Activated naive CD8-positive, alpha-beta T cell (primary cell): Measurements from ENCODE around the gene SLC38A7.
"Not testable (repeated sequence)": the region's sequence is repeated elsewhere in the genome, so short reads cannot be mapped to it uniquely, and the experiment has no call there.

Experiments
- H3K27ac Mint-ChIP-seq: one replicate; pipeline ENCODE4 v1.8.0; 2021; ENCODE audit warnings: mixed read lengths
- H3K27me3 Mint-ChIP-seq: one replicate; pipeline ENCODE4 v1.8.0; 2021; ENCODE audit warnings: mixed read lengths
- H3K36me3 Mint-ChIP-seq: one replicate; pipeline ENCODE4 v1.8.0; 2021; ENCODE audit warnings: mixed read lengths
- H3K4me1 Mint-ChIP-seq: one replicate; pipeline ENCODE4 v1.8.0; 2021; ENCODE audit warnings: low read depth, mixed read lengths
- H3K4me3 Mint-ChIP-seq: one replicate; pipeline ENCODE4 v1.8.0; 2021; ENCODE audit warnings: mild to moderate bottlenecking, mixed read lengths
- H3K9me3 Mint-ChIP-seq: one replicate; pipeline ENCODE4 v1.8.0; 2021; ENCODE audit warnings: low read depth, mixed read lengths

SLC38A7 gene

DNA sequence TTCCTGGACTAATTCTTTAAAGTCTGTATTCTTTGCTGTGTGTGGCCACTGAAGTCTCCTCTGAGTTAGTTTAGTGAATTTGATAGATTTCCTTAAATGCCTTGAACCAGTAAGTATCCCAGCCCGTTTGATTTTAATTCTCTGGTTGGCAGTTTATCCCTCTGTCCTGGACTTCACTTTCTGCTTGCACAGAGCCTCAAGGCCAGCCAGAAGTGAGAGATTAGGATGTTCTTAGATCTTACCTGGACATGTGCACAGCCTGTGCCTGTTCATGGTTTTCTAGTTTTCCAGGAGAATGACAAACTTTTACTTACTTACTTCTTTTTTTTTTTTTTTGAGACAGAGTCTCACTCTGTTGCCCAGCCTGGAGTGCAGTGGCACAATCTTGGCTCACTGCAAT lies 10.8 kb upstream of the SLC38A7 start:
- no peak overlapping the region for H3K4me3 Mint-ChIP-seq
- peaks cover 4% of the 10 kb centered on the region for H3K4me1 Mint-ChIP-seq
- H3K27ac Mint-ChIP-seq = no peak overlapping the region
- H3K27me3 Mint-ChIP-seq = no peaks in the 10 kb centered on the region
- H3K9me3 Mint-ChIP-seq = peaks cover 8% of the 10 kb centered on the region
- H3K36me3 Mint-ChIP-seq = peaks cover 6% of the 10 kb centered on the region

DNA sequence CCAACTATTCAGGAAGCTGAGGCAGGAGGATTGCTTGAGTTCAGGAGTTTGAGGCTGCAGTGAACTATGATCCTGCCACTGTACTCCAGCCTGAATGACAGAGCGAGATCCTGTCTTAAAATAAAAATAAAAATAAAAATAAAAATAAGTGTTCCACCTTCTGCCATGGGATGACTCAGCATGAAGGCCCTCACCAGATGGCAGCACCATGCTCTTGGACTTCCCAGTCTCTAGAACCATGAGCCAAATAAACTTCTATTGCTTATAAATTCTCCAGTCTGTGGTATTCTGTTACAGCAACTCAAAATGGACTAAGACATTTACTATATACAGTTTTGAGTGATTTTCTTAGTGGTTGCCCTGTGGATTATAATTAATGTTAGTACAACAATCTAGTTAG lies 7.9 kb upstream of the SLC38A7 start:
- Mint-ChIP-seq H3K4me1 (no peaks in the 10 kb centered on the region), H3K27me3 (peaks cover 2% of the 10 kb centered on the region), H3K4me3 (no peak overlapping the region), H3K9me3 (peaks cover 8% of the 10 kb centered on the region), H3K27ac (no peak overlapping the region), H3K36me3 (peaks cover 6% of the 10 kb centered on the region)

DNA sequence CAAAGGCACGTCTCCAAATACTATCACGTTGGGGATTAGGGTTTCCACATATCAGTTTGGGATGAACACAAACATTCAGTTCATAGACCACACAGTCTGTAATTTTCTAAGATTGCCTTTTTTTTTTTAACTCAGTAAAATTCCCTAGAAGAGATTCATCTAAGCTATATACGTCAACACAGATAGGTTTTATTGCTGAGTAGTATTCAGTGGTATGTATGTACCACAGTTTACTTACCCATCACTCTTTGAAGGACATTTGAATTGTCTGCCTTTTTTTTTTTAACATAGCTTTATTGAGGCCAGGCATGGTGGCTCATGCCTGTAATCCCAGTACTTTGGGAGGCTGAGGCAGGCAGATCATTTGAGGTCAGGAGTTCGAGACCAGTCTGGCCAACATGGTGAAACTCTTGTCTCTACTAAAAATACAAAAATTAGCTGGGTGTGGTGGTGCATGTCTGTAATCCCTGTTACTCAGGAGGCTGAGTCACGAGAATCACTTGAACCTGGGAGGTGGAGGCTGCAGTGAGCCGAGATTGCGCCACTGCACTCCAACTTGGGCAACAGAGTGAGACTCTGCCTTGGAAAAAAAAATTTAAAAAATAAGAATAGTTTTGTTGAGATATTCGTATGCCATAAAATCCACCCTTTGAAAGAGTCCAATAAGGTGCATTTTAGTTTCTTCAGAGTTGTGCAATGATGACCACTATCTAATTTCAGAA lies 2.6 kb upstream of the SLC38A7 start:
- H3K9me3 Mint-ChIP-seq, H3K27me3 Mint-ChIP-seq, H3K36me3 Mint-ChIP-seq, H3K27ac Mint-ChIP-seq, H3K4me3 Mint-ChIP-seq: not testable (repeated sequence)
- peaks cover 15% of the 10 kb centered on the region for H3K4me1 Mint-ChIP-seq

DNA sequence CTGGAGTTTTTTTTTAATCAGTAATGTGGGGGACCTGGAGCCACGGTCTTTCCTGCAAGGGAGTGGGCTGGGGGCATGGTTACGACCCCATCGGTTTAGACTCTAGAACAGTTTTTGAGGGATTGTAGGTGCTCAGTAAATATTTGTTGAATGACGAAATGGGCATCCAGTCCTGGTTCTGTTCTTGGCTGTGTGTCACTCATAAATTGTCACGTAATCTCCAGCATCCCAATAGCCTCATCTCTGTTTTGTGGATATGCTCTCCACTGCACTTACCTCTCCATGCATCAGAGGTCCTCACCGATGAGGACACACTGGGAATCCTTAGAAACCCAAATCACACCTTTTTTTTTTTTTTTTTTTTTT lies 497 bp upstream of the SLC38A7 start:
- H3K9me3 Mint-ChIP-seq = no peaks in the 10 kb centered on the region
- H3K36me3 Mint-ChIP-seq = peaks cover 2% of the 10 kb centered on the region
- peak overlapping the region; percentile 92 for H3K4me3 Mint-ChIP-seq
- H3K27me3 Mint-ChIP-seq = peaks cover 2% of the 10 kb centered on the region
- no peak overlapping the region for H3K27ac Mint-ChIP-seq
- peaks cover 19% of the 10 kb centered on the region for H3K4me1 Mint-ChIP-seq

DNA sequence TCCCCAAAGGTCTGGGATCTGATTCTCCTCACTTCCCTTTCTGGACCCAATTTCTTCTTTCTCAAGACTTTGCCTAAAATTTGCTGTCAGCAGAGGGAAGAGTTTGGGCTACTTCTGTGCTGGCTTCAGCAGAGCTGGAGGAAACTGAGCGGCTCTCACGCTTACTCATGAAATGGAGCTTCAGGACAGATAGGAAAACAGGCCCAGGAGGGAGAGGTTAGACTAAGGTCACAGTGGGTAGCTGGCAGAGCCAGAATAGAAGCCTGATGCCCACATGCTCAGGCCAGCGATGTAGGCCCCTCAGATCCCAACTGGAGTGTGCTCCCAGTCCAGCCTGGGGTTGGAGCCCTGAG lies 593 bp downstream of the SLC38A7 start:
- H3K36me3 Mint-ChIP-seq = peaks cover 5% of the 10 kb centered on the region
- H3K4me3 Mint-ChIP-seq = peak overlapping the region; percentile 92
- H3K4me1 Mint-ChIP-seq = peaks cover 19% of the 10 kb centered on the region
- peak overlapping the region; percentile 75 for H3K27ac Mint-ChIP-seq
- H3K9me3 Mint-ChIP-seq = no peaks in the 10 kb centered on the region
- H3K27me3 Mint-ChIP-seq = no peaks in the 10 kb centered on the region

DNA sequence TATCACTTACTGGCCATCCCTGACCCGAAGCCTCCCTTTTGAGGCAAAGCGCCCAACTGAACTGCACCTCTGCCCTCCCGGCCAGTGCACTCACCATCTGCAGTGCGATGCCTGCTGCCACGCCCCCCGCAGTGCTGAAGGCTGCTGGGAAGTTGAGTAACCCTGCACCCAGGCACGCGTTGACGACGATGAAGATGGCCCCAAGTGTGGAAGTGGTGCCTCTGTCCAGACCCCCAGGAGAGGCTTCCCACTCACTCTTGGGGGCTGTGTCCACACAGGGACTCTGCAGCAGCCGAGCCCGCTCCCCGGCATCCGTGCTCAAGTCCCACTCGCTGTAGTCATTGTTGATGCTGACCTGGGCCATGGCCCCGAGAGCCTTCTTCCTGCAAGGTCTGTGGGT lies 4.8 kb downstream of the SLC38A7 start:
- peaks cover 17% of the 10 kb centered on the region for H3K4me1 Mint-ChIP-seq
- no peaks in the 10 kb centered on the region for H3K27me3 Mint-ChIP-seq
- peaks cover 10% of the 10 kb centered on the region for H3K36me3 Mint-ChIP-seq
- H3K4me3 Mint-ChIP-seq = no peak overlapping the region
- H3K27ac Mint-ChIP-seq = no peak overlapping the region
- no peaks in the 10 kb centered on the region for H3K9me3 Mint-ChIP-seq

DNA sequence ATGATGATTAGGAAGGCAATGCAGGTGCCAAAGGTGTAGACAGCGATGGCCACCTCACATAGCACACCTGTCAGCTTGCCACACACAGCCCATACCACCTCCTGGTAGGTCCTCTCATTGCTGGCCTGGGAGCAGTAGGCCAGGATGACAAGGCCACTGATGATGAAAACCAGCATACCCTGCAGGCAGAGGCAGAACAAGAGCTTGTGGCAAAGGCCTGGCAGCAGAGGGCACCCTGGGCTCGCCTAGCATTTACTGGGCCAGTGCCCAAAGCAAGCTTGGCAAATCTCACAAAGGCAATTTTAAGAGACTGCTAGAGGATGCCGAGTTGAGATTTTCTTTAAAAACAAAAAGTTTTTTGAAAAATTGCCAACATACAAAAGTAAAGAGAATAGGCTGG lies 5.9 kb downstream of the SLC38A7 start:
- no peak overlapping the region for H3K27ac Mint-ChIP-seq
- no peaks in the 10 kb centered on the region for H3K9me3 Mint-ChIP-seq
- H3K4me1 Mint-ChIP-seq = peaks cover 11% of the 10 kb centered on the region
- H3K4me3 Mint-ChIP-seq = no peak overlapping the region
- H3K27me3 Mint-ChIP-seq = no peaks in the 10 kb centered on the region
- H3K36me3 Mint-ChIP-seq = peaks cover 10% of the 10 kb centered on the region

DNA sequence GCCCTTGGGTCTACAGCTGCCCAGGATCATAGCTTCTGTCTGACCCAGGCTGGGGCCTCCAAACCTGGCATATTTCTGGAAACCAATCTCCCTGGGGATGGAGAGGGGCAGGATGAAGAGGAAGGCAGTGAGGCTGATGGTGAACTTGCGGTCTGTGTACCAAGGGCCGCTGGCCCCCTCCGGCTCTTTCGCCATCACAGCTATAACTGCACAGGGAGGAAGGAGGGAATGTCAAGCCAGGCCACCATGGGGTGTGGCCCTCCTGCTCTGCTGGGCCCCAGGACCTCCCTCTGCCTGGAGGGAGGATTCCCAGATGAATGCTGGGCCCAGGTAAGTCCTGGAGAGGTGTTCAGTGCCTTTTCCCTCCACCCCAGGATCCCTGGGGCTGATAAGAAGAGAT lies 6.3 kb downstream of the SLC38A7 start:
- Mint-ChIP-seq H3K4me1 (peaks cover 7% of the 10 kb centered on the region), H3K27ac (no peak overlapping the region), H3K9me3 (no peaks in the 10 kb centered on the region), H3K27me3 (no peaks in the 10 kb centered on the region), H3K4me3 (no peak overlapping the region), H3K36me3 (peaks cover 10% of the 10 kb centered on the region)

DNA sequence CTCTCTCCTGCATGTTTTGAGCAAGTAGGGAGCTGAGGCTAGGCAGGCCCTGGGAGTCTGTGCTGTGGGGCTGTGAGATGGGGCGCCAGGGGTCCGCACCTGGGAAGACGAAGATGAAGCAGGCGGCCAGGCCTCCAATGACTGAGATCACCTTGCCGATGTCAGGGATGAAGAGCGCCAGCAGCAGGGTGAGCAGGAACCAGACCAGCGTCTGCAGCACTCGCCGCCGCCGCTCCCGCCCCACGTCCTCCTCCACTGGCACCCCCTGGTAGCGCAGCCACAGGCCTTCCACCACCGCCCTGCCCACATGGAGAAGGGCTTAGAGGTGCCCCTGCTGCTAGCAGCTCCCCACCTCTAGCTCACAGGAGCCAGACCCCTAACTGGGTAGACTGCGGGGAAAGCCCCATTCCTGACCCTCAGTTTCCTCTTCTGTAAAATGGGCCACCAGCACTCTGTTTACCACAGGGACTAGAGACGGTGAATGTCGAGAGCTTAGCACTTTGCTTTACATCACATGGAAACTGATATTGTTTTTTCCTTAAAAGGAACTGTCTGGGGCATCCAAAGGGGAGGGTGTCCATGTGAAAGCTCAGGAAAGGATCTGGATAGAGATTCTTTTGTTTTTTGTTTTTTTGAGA lies 13.5 kb downstream of the SLC38A7 start:
- Mint-ChIP-seq H3K9me3 (no peaks in the 10 kb centered on the region), H3K36me3 (peaks cover 13% of the 10 kb centered on the region), H3K27ac (no peak overlapping the region), H3K4me3 (no peak overlapping the region), H3K4me1 (no peaks in the 10 kb centered on the region), H3K27me3 (no peaks in the 10 kb centered on the region)

DNA sequence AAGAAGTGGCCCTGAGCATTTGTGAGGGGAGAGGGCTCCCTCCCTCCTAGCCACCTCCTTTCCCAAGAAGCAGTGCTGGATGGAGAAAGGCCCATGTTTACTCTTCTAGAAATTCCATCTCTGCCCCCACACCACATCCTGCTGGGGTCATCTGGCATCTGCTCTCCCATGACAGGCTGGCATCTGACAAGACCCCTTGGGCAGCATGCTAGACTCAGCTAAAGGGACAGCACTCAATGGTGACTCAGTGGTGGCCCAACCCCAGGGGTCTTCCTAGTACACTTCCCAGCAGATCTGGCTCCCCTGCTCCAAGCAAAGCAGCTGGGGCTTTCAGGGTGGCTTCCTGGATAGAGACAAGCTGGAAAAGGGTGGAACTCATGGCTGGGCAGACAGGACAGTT lies 14.4 kb downstream of the SLC38A7 start:
- Mint-ChIP-seq H3K27ac (no peak overlapping the region), H3K36me3 (peaks cover 10% of the 10 kb centered on the region), H3K4me3 (no peak overlapping the region), H3K27me3 (no peaks in the 10 kb centered on the region), H3K9me3 (no peaks in the 10 kb centered on the region), H3K4me1 (no peaks in the 10 kb centered on the region)

DNA sequence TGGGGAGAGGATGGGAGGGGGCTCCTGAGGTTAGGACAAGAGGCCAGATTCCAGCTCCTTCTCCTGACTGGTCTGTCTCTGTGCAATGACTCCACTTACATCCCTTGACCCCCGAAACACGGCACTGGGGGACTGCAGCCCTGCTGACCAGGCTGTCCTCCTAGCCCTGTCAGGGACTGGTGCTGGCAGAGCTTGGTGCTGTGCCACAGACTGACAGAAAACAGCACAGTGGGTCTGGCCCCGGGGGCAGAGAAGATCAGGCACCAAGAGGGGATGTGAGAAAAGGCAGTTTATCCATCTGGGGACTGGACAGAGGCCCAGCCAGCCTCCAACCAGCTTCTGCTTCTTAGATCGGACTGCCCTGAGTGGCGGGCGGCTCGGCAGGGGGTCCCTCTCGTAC lies 19.4 kb downstream of the SLC38A7 start:
- Mint-ChIP-seq H3K36me3 (peaks cover 6% of the 10 kb centered on the region), H3K27me3 (peaks cover 3% of the 10 kb centered on the region), H3K27ac (no peak overlapping the region), H3K9me3 (no peaks in the 10 kb centered on the region), H3K4me1 (no peaks in the 10 kb centered on the region), H3K4me3 (no peak overlapping the region)

DNA sequence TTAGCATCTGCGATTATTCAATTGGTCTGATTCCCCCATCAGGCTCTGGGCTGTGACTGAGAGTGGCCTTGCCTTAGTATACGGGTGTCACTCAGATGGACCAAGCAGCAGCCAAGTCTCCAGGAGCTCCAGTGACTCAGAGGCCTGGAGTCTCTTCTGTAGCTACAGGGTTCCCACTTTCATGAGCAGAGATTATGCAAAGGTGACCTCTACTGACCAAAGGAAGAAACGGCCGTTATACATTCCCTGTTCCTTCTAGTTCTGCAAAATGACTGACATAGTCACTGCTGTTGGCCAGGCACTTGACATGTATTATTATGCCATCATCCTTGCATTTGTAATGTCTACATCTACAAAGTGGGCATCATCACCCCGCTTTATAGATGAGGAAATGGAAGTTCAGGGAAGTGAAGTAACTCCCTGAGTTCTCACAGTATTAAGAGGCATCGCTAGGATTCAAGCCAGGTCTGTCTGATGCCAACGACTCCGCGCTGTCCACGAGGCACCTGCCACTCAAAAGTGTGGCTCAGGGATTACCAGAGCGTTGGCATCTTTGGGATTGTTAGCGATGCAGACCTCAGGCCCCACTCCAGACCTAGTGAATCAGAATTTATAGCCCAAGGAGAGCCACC lies 23.3 kb downstream of the SLC38A7 start:
- no peak overlapping the region for H3K27ac Mint-ChIP-seq
- H3K4me3 Mint-ChIP-seq = no peak overlapping the region
- H3K4me1 Mint-ChIP-seq = no peaks in the 10 kb centered on the region
- H3K36me3 Mint-ChIP-seq = no peaks in the 10 kb centered on the region
- H3K27me3 Mint-ChIP-seq = peaks cover 3% of the 10 kb centered on the region
- H3K9me3 Mint-ChIP-seq = no peaks in the 10 kb centered on the region

DNA sequence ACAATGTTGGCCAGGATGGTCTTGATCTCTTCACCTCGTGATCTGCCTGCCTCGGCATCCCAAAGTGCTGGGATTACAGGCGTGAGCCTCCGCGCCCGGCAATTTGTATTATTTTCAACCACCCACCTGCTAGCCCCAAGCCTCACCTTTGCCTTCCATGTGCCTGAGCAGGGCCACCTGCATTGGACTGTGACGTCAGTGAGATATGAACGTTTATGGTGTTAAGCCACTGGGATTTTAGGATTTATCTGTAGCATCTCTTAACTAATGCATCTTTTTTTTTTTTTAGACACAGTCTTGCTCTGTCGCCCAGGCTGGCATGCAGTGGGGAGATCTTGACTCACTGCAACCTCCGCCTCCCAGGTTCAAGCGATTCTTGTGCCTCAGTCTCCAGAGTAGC lies 24.7 kb downstream of the SLC38A7 start:
- not testable (repeated sequence) for H3K27me3 Mint-ChIP-seq, H3K9me3 Mint-ChIP-seq, H3K4me1 Mint-ChIP-seq, H3K27ac Mint-ChIP-seq, H3K36me3 Mint-ChIP-seq, H3K4me3 Mint-ChIP-seq

DNA sequence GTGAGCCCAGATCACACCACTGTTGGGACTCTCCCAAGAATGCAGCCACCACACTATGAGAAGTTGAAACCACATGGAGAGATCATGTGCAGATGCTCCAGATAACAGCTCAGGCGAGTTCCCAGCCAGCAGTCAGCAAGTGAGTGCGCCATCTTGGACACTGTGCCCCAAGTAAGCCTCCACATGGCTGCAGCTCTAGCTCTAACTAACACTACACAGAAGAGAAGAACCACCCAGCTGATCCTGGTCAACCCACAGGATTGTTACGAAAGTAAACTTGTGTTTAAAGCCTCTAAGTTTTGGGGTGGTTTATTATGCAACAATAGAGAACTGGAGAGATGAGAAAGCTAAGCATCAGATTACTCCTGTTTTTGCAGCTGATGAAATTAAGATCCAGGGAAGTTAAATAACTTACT lies 25.8 kb downstream of the SLC38A7 start:
- Mint-ChIP-seq H3K27ac (no peak overlapping the region), H3K4me1 (no peaks in the 10 kb centered on the region), H3K27me3 (peaks cover 3% of the 10 kb centered on the region), H3K4me3 (no peak overlapping the region), H3K9me3 (no peaks in the 10 kb centered on the region), H3K36me3 (no peaks in the 10 kb centered on the region)

DNA sequence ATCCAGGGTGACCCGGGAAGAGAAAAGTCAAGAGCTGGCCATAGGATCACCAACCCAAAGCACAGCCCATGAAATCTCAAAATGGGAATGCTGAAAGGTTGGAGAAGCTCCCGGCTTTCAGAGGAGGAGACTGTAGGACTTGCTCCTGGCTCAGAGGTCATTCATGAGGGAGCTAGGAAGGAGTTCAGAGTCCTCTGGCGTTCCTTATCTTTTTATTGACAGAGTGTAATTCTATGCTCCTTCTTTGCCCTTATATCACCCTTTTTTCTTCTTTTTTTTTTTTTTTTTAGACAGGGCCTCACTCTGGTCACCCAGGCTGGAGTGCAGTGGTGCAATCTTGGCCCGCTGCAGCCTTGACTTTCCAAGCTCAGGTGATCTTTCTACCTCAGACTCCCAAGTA lies 27.7 kb downstream of the SLC38A7 start:
- Mint-ChIP-seq H3K27me3 (peaks cover 3% of the 10 kb centered on the region), H3K27ac (no peak overlapping the region), H3K4me1 (no peaks in the 10 kb centered on the region), H3K4me3 (no peak overlapping the region), H3K36me3 (no peaks in the 10 kb centered on the region), H3K9me3 (no peaks in the 10 kb centered on the region)

DNA sequence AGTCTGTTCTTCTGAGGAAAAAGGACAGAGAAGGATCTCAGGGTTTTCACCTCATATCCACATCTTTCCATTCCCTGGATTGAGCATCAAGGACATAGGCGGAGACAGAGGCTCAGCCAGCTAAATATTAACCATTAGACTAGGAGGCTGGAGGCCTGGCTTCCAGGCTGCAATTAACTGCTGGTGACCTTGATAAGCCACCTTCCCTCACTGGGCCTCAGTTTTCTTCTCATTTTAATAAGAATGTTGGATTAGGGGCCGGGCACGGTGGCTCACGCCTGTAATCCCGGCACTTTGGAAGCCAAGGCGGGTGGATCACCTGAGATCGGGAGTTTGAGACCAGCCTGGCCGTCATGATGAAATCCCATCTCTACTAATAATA lies 29.4 kb downstream of the SLC38A7 start:
- Mint-ChIP-seq H3K27ac (no peak overlapping the region), H3K4me3 (no peak overlapping the region), H3K27me3 (no peaks in the 10 kb centered on the region), H3K9me3 (no peaks in the 10 kb centered on the region), H3K4me1 (no peaks in the 10 kb centered on the region), H3K36me3 (no peaks in the 10 kb centered on the region)
